Measurements from ENCODE around the gene PDLIM4.
A peak's percentile ranks its signal among the peaks of the same experiment; 100 is the strongest.

Gene PDLIM4

DNA sequence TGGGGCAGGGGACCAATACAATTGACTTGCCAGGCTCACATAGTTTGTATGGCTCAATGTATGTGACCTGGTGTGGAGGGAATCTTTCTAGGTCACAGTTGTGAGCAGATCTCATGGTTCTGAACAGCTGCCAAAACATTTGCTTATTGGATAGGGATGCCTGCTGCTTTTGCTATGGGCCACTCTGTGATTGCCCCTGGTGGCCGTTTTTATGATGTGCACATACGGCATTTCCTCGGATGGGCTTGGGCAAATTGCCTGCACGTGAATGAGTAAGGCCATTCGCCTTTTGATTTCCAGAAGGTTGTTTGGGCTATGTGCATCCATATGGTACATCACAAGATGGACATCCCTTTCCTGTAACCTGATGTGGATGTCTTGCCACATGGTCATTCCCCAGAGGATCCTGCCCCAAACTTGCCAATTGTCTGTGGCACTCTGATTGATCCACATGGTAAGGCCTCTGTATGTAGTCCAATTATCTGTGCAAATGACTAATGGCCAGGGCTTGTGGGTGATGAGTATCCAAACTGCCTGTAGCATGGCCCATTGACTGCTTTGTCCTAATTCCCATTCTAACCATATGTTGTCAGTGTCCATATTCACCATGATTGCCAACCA is 26.0 kb downstream of the PDLIM4 start:
- H3K9ac ChIP-seq (ENCODE audit: low read depth, low read length), result no peak overlapping the region
- no peaks in the 10 kb centered on the region for H3K36me3 ChIP-seq (ENCODE audit: insufficient read depth, low read depth, low read length)
- no peaks in the 10 kb centered on the region for H3K9me3 ChIP-seq (ENCODE audit: insufficient read depth, low read depth, low read length)
- H3K4me1 ChIP-seq (ENCODE audit: insufficient read depth, low read length), result no peaks in the 10 kb centered on the region; the same call in 1 of the 2 replicates
- no peak overlapping the region for H3K27ac ChIP-seq (ENCODE audit: low read length)
- H3K4me3 ChIP-seq (ENCODE audit: low read length), result no peak overlapping the region
- H3K27me3 ChIP-seq (ENCODE audit: insufficient read depth, low read length), result no peaks in the 10 kb centered on the region; the same call in 1 of the 2 replicates

DNA sequence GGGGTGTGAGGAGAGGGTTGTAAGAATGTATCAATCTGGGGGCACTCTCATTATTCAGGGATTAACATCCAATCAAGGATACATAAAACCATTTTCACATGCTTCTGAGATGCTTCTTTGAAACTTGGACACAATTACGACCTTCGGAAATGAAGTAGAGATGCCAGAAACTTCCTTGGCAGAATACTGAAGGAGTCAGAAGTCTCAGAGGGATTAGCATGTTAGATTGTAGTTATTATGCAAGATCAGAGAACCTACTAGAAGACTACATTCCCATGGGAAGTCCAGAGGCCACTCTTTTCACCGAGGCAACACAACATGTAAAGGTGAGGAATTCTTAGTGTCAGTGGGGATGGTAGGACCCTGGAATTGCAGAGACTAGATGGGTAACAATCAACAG is 31.6 kb downstream of the PDLIM4 start:
- Histone ChIP-seq H3K9ac (ENCODE audit: low read depth, low read length) (no peak overlapping the region), H3K27ac (ENCODE audit: low read length) (no peak overlapping the region), H3K9me3 (ENCODE audit: insufficient read depth, low read depth, low read length) (no peaks in the 10 kb centered on the region), H3K4me3 (ENCODE audit: low read length) (no peak overlapping the region), H3K27me3 (ENCODE audit: insufficient read depth, low read length) (no peaks in the 10 kb centered on the region; the same call in 1 of the 2 replicates), H3K4me1 (ENCODE audit: insufficient read depth, low read length) (peaks cover 5% of the 10 kb centered on the region; the same call in 1 of the 2 replicates), H3K36me3 (ENCODE audit: insufficient read depth, low read depth, low read length) (no peaks in the 10 kb centered on the region)

DNA sequence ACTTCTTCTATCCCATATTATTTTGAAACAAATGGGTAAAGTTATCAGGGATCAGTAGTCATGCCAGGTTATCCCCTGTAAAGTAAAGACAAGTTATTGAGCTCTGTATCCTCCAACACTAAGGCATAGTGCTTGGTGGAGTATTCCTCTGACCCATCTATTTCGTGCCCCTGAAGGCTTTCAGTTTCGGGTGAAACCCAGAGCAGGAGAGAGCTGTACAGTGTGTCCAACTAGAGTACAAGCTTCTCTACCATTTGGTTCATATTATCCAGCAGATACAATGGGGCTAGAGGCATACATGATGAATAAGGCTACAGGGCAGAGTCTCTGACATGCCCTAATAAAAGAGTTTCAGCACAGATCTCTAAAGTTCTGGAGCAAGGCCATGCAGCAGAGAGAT is 33.5 kb downstream of the PDLIM4 start:
- Histone ChIP-seq H3K9ac (ENCODE audit: low read depth, low read length) (no peak overlapping the region), H3K9me3 (ENCODE audit: insufficient read depth, low read depth, low read length) (no peaks in the 10 kb centered on the region), H3K27ac (ENCODE audit: low read length) (no peak overlapping the region), H3K27me3 (ENCODE audit: insufficient read depth, low read length) (peaks cover 19% of the 10 kb centered on the region), H3K4me3 (ENCODE audit: low read length) (no peak overlapping the region), H3K4me1 (ENCODE audit: insufficient read depth, low read length) (peaks cover 7% of the 10 kb centered on the region), H3K36me3 (ENCODE audit: insufficient read depth, low read depth, low read length) (no peaks in the 10 kb centered on the region)

DNA sequence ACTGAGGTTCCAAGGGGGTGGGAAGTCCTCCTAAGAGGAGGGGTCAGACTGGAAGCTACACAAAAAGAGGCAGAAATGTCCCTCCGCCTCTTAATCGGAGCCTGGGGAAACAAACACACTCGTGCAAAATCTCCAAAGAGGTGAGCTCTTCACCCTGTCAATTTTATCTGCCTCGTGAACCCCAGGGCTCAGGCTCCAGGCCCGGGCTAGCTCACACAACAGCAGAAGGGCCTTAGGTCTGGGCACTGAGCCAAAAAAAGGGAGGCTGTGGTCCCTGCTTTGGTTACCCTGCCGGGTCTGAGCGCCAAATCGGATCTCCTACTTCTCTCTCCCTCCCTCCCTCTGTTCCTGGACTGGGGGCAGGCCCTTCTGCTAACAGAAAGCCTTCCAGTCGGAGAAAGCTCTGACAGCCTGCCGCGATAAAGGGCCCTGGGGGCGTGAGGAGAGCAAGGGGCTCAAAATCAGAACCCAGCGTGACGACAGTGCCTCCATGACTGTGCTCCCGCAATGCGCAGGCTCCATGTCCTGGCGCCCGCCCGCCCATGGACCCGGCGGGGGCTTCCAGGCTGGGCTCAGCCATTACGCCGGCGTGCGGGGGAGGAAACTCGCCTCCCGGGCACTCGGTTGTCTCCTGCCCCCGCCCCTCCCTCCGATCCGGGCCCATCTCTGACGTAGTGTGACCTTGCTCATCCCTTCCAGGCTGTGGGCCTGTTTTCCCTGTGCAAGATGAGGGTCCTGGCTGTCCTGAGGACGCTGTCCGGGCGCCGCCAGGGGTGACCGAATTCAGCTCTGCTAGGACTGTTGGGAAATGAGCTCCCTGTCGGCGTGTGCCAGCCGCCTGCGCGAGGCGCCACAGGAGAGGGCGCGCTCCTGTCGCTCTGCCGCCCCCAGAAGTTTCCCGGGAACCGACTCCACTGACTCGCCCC is 35.8 kb downstream of the PDLIM4 start:
- Histone ChIP-seq H3K4me1 (ENCODE audit: insufficient read depth, low read length) (peaks cover 7% of the 10 kb centered on the region), H3K27ac (ENCODE audit: low read length) (peak overlapping the region; percentile 92), H3K4me3 (ENCODE audit: low read length) (peak overlapping the region; percentile 90), H3K9me3 (ENCODE audit: insufficient read depth, low read depth, low read length) (no peaks in the 10 kb centered on the region), H3K9ac (ENCODE audit: low read depth, low read length) (peak overlapping the region; percentile 97), H3K27me3 (ENCODE audit: insufficient read depth, low read length) (peaks cover 27% of the 10 kb centered on the region), H3K36me3 (ENCODE audit: insufficient read depth, low read depth, low read length) (no peaks in the 10 kb centered on the region)

DNA sequence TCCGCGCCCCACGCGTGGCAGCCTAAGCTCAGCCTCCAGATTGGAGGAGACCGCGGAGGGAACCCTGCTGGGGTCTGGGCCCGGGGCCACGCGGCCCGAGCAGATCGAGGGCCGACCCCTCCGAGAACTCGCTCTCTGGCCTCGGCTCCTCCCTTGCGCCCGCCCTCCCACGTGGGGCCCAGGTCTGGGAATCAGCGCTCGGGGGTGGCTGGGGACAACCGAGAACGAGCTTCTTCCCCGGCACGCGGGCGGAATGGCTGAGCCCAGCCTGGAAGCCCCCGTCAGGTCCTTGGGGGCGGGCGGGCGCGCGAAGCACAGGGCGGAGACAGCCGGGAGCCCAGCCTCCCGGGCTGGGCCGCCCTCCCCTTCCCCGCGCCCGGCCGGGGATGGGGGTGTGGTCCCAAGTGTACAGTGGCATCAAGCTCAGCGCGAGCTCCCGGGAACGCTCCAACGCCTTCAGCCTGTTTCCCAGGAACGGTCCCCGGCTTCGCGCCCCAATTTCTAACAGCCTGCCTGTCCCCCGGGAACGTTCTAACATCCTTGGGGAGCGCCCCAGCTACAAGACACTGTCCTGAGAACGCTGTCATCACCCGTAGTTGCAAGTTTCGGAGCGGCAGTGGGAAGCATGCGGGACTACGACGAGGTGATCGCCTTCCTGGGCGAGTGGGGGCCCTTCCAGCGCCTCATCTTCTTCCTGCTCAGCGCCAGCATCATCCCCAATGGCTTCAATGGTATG is 36.7 kb downstream of the PDLIM4 start, which contains the start of gene SLC22A4:
SLC22A4 (plus strand) TSS at position 403 of the 736 bp plus-strand sequence; CDS start at position 626, 223 bp downstream.
- H3K9me3 ChIP-seq (ENCODE audit: insufficient read depth, low read depth, low read length), result no peaks in the 10 kb centered on the region
- H3K4me1 ChIP-seq (ENCODE audit: insufficient read depth, low read length), result peaks cover 7% of the 10 kb centered on the region
- H3K27me3 ChIP-seq (ENCODE audit: insufficient read depth, low read length), result peaks cover 27% of the 10 kb centered on the region
- H3K9ac ChIP-seq (ENCODE audit: low read depth, low read length), result peak within 1 kb of the TSS; percentile 97
- H3K27ac ChIP-seq (ENCODE audit: low read length), result peak within 1 kb of the TSS; percentile 92
- H3K4me3 ChIP-seq (ENCODE audit: low read length), result peak within 1 kb of the TSS; percentile 90
- no peaks in the 10 kb centered on the region for H3K36me3 ChIP-seq (ENCODE audit: insufficient read depth, low read depth, low read length)

DNA sequence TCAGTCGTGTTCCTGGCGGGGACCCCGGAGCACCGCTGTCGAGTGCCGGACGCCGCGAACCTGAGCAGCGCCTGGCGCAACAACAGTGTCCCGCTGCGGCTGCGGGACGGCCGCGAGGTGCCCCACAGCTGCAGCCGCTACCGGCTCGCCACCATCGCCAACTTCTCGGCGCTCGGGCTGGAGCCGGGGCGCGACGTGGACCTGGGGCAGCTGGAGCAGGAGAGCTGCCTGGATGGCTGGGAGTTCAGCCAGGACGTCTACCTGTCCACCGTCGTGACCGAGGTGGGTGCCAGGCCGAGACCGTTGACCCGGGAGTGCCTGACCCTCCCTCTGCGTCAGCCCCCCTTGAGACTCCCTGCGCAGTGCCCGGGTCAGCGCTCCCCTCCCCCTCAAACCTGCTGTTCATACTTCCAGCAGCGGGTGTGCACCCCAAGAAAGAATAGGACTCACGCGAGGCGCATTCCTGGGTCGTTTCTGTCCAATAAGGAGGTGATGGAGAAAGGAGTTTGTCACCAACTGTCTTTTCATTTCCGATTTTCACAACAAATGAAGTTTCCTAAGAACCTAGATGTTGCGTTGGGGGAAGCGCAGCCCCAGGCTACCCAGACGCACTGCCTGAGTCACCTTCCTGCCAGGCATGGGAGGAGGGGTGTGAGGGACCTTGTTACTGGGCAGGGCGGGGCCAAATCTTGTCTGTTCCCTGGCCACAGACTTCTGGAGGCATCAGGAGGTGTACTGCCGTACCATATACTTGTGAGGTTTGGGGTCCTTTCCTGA is 37.4 kb downstream of the PDLIM4 start:
- Histone ChIP-seq H3K27ac (ENCODE audit: low read length) (no peak overlapping the region), H3K36me3 (ENCODE audit: insufficient read depth, low read depth, low read length) (no peaks in the 10 kb centered on the region), H3K4me1 (ENCODE audit: insufficient read depth, low read length) (peaks cover 7% of the 10 kb centered on the region), H3K9ac (ENCODE audit: low read depth, low read length) (no peak overlapping the region), H3K4me3 (ENCODE audit: low read length) (peak overlapping the region; percentile 90), H3K27me3 (ENCODE audit: insufficient read depth, low read length) (peaks cover 27% of the 10 kb centered on the region), H3K9me3 (ENCODE audit: insufficient read depth, low read depth, low read length) (no peaks in the 10 kb centered on the region)

DNA sequence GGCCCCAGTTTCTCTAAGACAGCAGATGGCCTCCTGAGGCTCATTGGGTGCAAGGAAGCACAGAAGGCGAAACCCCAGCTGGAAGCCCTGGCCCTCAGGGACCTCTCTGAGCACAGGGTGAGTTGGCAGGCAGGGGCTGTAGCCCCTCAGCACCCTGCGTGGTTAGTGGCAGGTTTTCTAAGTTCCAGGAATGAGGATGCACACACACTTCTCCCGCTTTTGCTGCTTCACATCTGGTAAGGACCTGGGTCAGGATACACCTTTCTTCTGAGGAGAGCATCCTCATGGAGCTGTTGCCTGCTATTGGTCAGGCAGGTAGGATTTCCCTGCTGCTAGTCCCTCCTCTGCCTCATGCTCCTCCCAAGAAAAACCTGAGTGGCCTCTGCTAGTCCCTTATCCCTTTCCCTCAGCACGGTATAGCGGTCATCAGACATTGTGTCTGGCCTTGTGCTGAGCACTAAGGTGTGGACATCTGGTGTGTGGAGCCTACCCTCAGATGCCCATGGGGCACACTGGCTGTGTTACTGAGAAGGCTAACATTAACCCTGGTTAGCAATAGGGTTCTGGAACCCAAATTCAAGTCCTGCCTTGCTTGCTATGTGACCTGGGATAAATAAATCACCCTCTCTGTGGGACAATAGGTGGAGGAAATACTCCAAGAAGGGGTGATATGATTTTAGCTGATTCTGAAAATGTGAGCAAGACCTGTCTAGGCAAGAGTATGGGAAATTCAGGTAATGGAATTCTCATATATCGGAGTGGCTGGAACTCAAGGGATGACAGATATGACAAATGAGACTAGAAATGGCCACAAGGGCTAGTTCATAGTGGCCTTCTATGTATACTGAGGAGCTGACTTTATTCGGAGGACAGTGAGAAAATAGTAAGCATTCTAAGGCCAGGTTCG is 38.3 kb downstream of the PDLIM4 start:
- Histone ChIP-seq H3K27ac (ENCODE audit: low read length) (no peak overlapping the region), H3K9me3 (ENCODE audit: insufficient read depth, low read depth, low read length) (no peaks in the 10 kb centered on the region), H3K36me3 (ENCODE audit: insufficient read depth, low read depth, low read length) (no peaks in the 10 kb centered on the region), H3K9ac (ENCODE audit: low read depth, low read length) (no peak overlapping the region), H3K4me1 (ENCODE audit: insufficient read depth, low read length) (peaks cover 7% of the 10 kb centered on the region), H3K4me3 (ENCODE audit: low read length) (peak overlapping the region; percentile 90; the same call in 1 of the 2 replicates), H3K27me3 (ENCODE audit: insufficient read depth, low read length) (peaks cover 27% of the 10 kb centered on the region)

DNA sequence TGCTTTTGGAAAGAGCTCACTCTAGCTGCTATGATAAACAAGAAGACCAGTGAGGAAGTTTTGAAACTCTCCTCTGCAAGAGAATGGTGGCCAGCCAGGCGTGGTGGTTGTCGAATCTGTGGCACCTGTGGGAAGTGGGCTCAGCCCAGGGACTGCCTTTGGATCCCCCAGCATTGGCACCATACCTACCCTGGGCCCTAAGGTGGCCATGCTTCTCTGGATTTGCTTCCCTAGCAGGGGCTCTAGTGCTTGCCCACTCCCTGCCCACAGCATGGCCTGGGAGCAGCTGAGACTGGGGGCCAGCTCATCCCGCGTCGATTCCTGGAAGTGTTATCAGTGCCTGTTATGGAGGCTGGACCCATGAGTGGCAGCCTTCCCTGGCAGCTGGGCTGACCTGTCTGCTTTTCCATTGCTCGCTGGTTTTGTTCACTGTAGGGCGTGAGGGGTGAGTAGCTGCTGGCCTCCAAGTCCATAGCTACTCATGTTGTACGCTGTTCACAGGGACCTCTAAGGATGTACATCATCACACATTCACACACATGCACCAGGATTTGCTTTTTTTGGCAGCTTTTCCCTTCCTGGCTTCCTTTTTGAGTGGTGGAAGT is 39.0 kb downstream of the PDLIM4 start:
- Histone ChIP-seq H3K9me3 (ENCODE audit: insufficient read depth, low read depth, low read length) (no peaks in the 10 kb centered on the region), H3K4me3 (ENCODE audit: low read length) (no peak overlapping the region), H3K9ac (ENCODE audit: low read depth, low read length) (no peak overlapping the region), H3K36me3 (ENCODE audit: insufficient read depth, low read depth, low read length) (no peaks in the 10 kb centered on the region), H3K27ac (ENCODE audit: low read length) (no peak overlapping the region), H3K27me3 (ENCODE audit: insufficient read depth, low read length) (peaks cover 27% of the 10 kb centered on the region), H3K4me1 (ENCODE audit: insufficient read depth, low read length) (peaks cover 7% of the 10 kb centered on the region)

DNA sequence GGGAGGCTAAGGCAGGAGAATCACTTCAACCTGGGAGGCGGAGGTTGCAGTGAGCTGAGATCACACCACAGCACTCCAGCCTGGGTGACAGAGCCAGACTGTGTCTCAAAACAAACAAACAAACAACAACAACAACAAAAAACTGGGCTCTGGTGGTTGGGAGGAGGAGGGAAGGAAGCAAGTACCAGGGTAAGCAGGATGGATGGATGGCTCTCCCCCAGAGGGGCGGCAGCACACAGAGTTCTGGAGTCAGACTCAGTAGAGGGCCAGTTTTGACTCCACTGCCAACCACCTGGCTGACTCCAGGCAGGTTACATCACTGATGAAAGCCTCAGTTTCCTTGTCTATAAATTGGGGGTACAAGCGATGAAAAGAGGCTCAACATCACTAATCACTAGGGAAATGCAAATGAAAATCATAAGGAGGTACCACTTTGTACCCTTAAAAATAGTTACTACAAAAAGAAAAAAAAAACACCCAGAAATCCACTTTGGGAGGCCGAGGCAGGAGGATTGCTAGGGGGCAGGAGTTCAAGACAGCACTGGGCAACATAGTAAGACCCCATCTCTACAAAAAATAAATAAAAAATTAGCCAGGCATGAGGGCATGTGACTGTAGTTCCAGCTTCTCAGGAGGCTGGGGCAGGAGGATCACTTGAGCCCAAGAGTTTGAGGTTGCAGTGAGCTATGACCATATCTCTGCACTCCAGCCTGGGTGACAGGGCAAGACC is 39.9 kb downstream of the PDLIM4 start:
- Histone ChIP-seq H3K9ac (ENCODE audit: low read depth, low read length) (no peak overlapping the region), H3K36me3 (ENCODE audit: insufficient read depth, low read depth, low read length) (no peaks in the 10 kb centered on the region), H3K9me3 (ENCODE audit: insufficient read depth, low read depth, low read length) (no peaks in the 10 kb centered on the region), H3K27ac (ENCODE audit: low read length) (no peak overlapping the region), H3K4me3 (ENCODE audit: low read length) (no peak overlapping the region), H3K27me3 (ENCODE audit: insufficient read depth, low read length) (peaks cover 27% of the 10 kb centered on the region), H3K4me1 (ENCODE audit: insufficient read depth, low read length) (peaks cover 7% of the 10 kb centered on the region)

Data from iPS-20b (cell line).